ENCODE measurements around the gene CDC42EP4. TPM values are rescaled to one million over a fixed set of nuclear protein-coding genes. Genes with fewer than 3 reads are reported as not detected.
A peak's percentile ranks its signal among the peaks of the same experiment; 100 is the strongest.

CDC42EP4 gene
- total RNA-seq, 2 donors from 2014 or later, result 38.5 to 49.7 TPM

- Mint-ChIP-seq H3K4me1 (peaks cover 37% of the 10 kb centered on the region), H3K27me3 (ENCODE audit: insufficient read depth) (no peaks in the 10 kb centered on the region), H3K4me3 (no peak overlapping the region), H3K36me3 (ENCODE audit: low read depth) (peaks cover 23% of the 10 kb centered on the region), H3K9me3 (no peaks in the 10 kb centered on the region), H3K27ac (no peak overlapping the region)
- Histone ChIP-seq H3K27me3 (ENCODE audit: control insufficient read depth, insufficient read depth, low read length, poor library complexity, severe bottlenecking) (no peaks in the 10 kb centered on the region), H3K4me3 (ENCODE audit: low read length) (no peak overlapping the region), H3K36me3 (ENCODE audit: control insufficient read depth, insufficient read depth, low read length) (peaks cover 22% of the 10 kb centered on the region), H3K9ac (ENCODE audit: extremely low read depth, low read length, poor library complexity, severe bottlenecking) (no peak overlapping the region), H3K27ac (ENCODE audit: low read depth, low read length) (no peak overlapping the region), H3K9me3 (ENCODE audit: control insufficient read depth, low read length) (no peaks in the 10 kb centered on the region), H3K4me1 (ENCODE audit: control insufficient read depth, insufficient read depth, low read length) (peaks cover 34% of the 10 kb centered on the region)
- 97 to 100% methylated on average over 3 to 8 of the region's 9 CpGs for WGBS, 2 experiments (ENCODE audit: insufficient coverage in 1 of 2, insufficient read length in 1 of 2)
- TF ChIP-seq CTCF (conservative IDR thresholded peaks at IDR 0.05), result no peak
- DNase-seq, result no peak
Measured at GRCh38 chr17:73307130-73307529, 4.7 kb downstream of the CDC42EP4 start.

DNA sequence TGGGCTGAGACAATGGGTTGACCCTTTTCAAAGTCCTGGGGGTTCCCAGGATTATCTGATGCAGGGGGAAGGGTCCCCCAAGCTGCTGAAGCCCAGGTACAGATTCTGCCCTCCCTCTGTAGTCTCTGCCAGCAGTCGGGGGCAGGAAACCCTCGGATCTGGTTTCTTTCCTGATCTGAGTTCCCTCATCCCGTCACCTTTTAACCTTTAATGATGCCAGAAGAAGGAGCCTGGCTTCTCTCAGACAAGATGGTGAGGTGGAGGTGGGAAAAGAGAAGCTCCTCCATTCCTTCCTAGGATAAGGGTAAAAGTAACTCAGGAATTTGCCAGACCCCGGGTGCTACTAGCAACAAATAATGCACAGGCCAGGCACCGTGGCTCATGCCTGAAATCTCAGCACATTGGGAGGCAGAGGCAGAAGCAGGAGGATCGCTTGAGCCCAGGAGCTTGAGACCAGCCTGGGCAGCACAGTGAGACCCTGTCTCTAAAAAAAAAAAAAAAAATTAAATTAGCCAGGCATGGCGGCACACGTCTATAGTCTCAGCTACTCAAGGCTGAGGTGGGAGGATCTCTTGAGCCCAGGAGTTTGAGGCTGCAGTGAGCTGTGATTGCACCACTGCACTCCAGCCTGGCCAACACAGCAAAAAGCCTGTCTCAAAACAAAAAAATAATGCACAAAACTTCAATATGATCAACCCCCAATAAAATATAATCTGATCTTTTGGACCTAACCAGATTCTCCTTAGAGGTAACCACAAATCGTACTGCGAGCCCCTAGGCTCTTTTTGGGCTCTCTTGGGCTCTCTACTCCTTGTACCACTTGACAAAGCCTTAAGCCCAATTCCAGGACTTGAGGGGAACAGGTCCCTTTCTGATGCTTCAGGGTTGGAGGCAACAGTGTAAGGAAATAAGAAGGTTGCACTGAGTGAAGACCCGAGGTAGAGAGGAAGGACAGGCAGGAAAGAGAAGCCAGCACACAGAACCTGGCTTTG lies 5.7 kb downstream of the CDC42EP4 start:
- peaks cover 37% of the 10 kb centered on the region for H3K4me1 Mint-ChIP-seq

More for the DNA sequence above, 5.7 kb downstream of the CDC42EP4 start:
- H3K27me3 Mint-ChIP-seq (ENCODE audit: insufficient read depth), result no peaks in the 10 kb centered on the region
- DNase-seq, result peak; percentile 65
- no peak overlapping the region for H3K4me3 Mint-ChIP-seq
- peaks cover 34% of the 10 kb centered on the region for H3K4me1 ChIP-seq (ENCODE audit: control insufficient read depth, insufficient read depth, low read length)
- no peaks in the 10 kb centered on the region for H3K9me3 Mint-ChIP-seq
- H3K9me3 ChIP-seq (ENCODE audit: control insufficient read depth, low read length), result no peaks in the 10 kb centered on the region
- no peak overlapping the region for H3K9ac ChIP-seq (ENCODE audit: extremely low read depth, low read length, poor library complexity, severe bottlenecking)
- H3K27ac ChIP-seq (ENCODE audit: low read depth, low read length), result peak overlapping the region; percentile 18
- H3K4me3 ChIP-seq (ENCODE audit: low read length), result peak overlapping the region; percentile 36
- peaks cover 25% of the 10 kb centered on the region for H3K36me3 Mint-ChIP-seq (ENCODE audit: low read depth)
- H3K36me3 ChIP-seq (ENCODE audit: control insufficient read depth, insufficient read depth, low read length), result peaks cover 26% of the 10 kb centered on the region
- 88 to 94% methylated on average over 5 to 11 of the region's 11 CpGs for WGBS, 2 experiments (ENCODE audit: insufficient coverage in 1 of 2, insufficient read length in 1 of 2)
- no peak for TF ChIP-seq CTCF (conservative IDR thresholded peaks at IDR 0.05)
- no peak overlapping the region for H3K27ac Mint-ChIP-seq
- no peaks in the 10 kb centered on the region for H3K27me3 ChIP-seq (ENCODE audit: control insufficient read depth, insufficient read depth, low read length, poor library complexity, severe bottlenecking)
